Psoas muscle (tissue), 8 donors: ENCODE measurements around the gene TRDN. TPM values are rescaled to one million over a fixed set of nuclear protein-coding genes. Genes with fewer than 3 reads are reported as not detected.

ENCODE experiments used
- ATAC-seq, 4 donors: fragments of 200-7000 bp; cut with Tn5 transposase; one replicate each; pipeline ENCODE4 v1.9.1; 2020; ENCODE audit warnings: moderate library complexity in 3 of 4, mild to moderate bottlenecking in 2 of 4
- DNase-seq, 2 donors: peaks; one replicate each; pipeline ENCODE4 v3.0.0-alpha.2; 2020
- H3K27ac ChIP-seq: fragments of 200-600 bp; one replicate; pipeline ENCODE4 v1.8.0; 2022
- H3K27me3 ChIP-seq, 3 donors: fragments of 200-600 bp in 1 of 3; one replicate each; pipeline versions ENCODE4 v1.6.1 to v1.8.0; 2013 to 2022; ENCODE audit warnings: low read length in 2 of 3, mild to moderate bottlenecking in 2 of 3, moderate library complexity in 1 of 3; ENCODE audit not compliant: insufficient read depth in 3 of 3
- H3K36me3 ChIP-seq, 2 donors: fragments of 200-600 bp in 1 of 2; one replicate each; pipeline versions ENCODE4 v1.6.1 to v1.8.0; 2013 to 2022; ENCODE audit warnings: low read depth in 1 of 2, mild to moderate bottlenecking in 1 of 2, moderate library complexity in 1 of 2; ENCODE audit not compliant: insufficient read depth in 1 of 2
- H3K4me1 ChIP-seq: fragments of 200-600 bp; one replicate; pipeline ENCODE4 v1.8.0; 2022
- H3K4me3 ChIP-seq: fragments of 200-600 bp; one replicate; pipeline ENCODE4 v1.8.0; 2022; ENCODE audit warnings: mild to moderate bottlenecking
- H3K9me3 ChIP-seq: fragments of 200-600 bp; one replicate; pipeline ENCODE4 v1.8.0; 2022
- WGBS, 3 donors: extraction: QIAGEN DNeasy Blood & Tissue Kit; methylation state at CpG; one replicate each; pipeline versions ENCODE4 v1.1.6 to v1.1.7; 2013; 5-methylcytosine and 5-hydroxymethylcytosine counted together
- intact Hi-C, 2 donors: fragments of 100-400 bp; cut with DNase I; formaldehyde crosslinking; loops; one replicate each; pipeline versions ENCODE4 v1.11.0 to v1.14.2; 2022
- polyA plus RNA-seq, 3 donors: library from polyadenylated mRNA; stranded (reverse); fragments of 200-250 nt; gene quantifications; one replicate each; pipeline ENCODE4 v1.2.3, GENCODE V29; 2013
- total RNA-seq, 4 donors: library from RNA; stranded (reverse); fragmentation: NEBNext Ultra II Directional in 2 of 4; extraction: Animal tissue kit (Norgen Biotek cat#: 25700) in 2 of 4; gene quantifications; one replicate each; pipeline versions ENCODE4 v1.2.1 to v1.2.4, GENCODE V29; 2021 to 2023
- TF ChIP-seq, protein P1 (sequence below): fragments of 200-600 bp; IDR thresholded peaks from one replicate; pipeline ENCODE4 v1.8.0; 2022; ENCODE audit warnings: antibody characterized with exemption
- donor health status: healthy with polysubstance abuse.
- donor health status: DM: no; HTN: no; CAD: no; lungs with moderate emphysema.
- donor health status: Bipolar disorder and iron deficiency.
- donor health status: healthy.
- donor health status: DM: yes; HTN: yes; CAD: no.
- donor health status: DM: no; HTN: no; CAD: no.
- donor health status: DM: no; HTN: no; CAD: no.
- donor health status: DM: yes; HTN: yes; CAD: no.

The TRDN gene
- total and polyA plus RNA-seq, 7 donors, result 79.7 to 1,361 (median 399) TPM

DNA sequence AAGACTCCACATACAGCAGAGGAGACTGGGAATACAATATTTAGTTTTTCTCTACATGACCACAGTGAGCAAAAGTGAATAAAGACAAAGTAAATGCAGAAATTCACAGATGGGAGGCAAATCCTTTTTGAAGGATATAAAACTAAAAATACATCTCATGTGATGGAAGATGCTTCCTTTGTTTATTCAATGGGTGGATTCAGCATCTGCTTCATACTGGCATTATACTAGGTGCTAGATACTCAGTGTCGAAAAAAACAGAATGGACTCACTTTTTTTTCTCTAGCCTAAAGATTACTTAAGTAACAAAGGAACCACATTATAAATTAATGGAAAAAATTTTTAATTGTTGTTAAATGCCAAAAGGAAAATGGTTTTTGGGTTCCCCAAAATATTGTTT is 216.2 kb downstream of the TRDN start:
- Histone ChIP-seq H3K27ac (peak overlapping the region; percentile 56), H3K27me3 (no peaks in the 10 kb centered on the region), H3K4me1 (peaks cover 86% of the 10 kb centered on the region), H3K36me3 (peaks cover 0 to 19% of the 10 kb centered on the region in 2 donors), H3K9me3 (no peaks in the 10 kb centered on the region), H3K4me3 (no peak overlapping the region)
- TF ChIP-seq, protein P1, sequence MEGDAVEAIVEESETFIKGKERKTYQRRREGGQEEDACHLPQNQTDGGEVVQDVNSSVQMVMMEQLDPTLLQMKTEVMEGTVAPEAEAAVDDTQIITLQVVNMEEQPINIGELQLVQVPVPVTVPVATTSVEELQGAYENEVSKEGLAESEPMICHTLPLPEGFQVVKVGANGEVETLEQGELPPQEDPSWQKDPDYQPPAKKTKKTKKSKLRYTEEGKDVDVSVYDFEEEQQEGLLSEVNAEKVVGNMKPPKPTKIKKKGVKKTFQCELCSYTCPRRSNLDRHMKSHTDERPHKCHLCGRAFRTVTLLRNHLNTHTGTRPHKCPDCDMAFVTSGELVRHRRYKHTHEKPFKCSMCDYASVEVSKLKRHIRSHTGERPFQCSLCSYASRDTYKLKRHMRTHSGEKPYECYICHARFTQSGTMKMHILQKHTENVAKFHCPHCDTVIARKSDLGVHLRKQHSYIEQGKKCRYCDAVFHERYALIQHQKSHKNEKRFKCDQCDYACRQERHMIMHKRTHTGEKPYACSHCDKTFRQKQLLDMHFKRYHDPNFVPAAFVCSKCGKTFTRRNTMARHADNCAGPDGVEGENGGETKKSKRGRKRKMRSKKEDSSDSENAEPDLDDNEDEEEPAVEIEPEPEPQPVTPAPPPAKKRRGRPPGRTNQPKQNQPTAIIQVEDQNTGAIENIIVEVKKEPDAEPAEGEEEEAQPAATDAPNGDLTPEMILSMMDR, result no peak
- no peak for ATAC-seq
- no peak for DNase-seq
- 66 to 81% (median 67%) methylated on average over 1 of the region's 1 CpG for WGBS, 3 donors
- intact Hi-C loops, result no loop called here

DNA sequence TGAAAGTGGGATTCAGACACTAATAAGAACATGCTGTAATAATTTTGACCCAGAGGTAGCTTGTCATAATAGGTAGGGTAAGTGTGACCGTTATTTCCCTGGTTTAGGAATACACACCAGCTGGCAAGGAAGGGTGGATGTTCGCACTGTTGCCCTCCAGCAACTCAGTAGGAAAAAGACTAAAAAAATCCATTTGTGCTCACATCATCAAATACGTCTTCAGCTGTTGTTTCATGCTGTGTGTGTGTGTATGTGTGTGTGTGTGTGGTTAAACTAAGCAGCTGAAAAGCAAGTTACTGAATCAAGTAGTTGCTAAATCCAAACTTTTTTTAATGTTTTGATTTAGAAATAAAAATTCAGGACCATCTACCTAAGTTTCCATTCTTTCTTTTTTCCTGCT is 218.7 kb downstream of the TRDN start:
- 21 to 40% (median 32%) methylated on average over 3 of the region's 3 CpGs for WGBS, 3 donors
- Histone ChIP-seq H3K27me3 (no peaks in the 10 kb centered on the region), H3K9me3 (no peaks in the 10 kb centered on the region), H3K4me1 (peaks cover 86% of the 10 kb centered on the region), H3K36me3 (peaks cover 0 to 23% of the 10 kb centered on the region in 2 donors), H3K4me3 (no peak overlapping the region), H3K27ac (peak overlapping the region; percentile 56)
- ATAC-seq (peak in 2 of 4 donors; percentile 17 to 18), DNase-seq (no peak)
- intact Hi-C loops, result loop anchor here (5.0 kb wide), 1 partner anchor 299 kb away; no protein-coding TSS in a partner anchor
- TF ChIP-seq, protein P1, result no peak

DNA sequence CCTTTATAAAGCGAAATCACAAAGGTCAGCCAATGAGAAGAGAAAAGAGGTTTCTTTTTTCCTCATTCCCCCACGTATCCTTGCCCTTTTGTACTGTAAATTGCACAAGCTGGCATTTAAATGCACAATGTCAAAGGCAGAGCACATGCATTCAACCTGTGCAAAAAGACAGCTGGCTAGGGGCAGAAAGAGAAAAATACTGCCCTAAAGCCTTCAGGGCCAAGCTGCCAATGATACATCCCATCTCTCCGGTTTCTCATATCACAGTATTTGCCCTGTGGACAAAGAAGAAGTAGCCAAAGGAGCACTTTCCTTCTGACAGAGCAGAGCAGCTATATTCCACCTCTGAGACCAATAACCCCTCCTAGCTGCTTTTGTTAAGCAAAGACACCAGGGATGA is 219.2 kb downstream of the TRDN start:
- WGBS, 3 donors, result 39 to 63% (median 44%) methylated on average over 3 of the region's 3 CpGs
- H3K4me1 ChIP-seq, result peaks cover 83% of the 10 kb centered on the region
- peak in 2 of 4 donors; percentile 16 to 21 for ATAC-seq
- DNase-seq, result no peak
- H3K27ac ChIP-seq, result peak overlapping the region; percentile 56
- no peaks in the 10 kb centered on the region for H3K27me3 ChIP-seq
- H3K4me3 ChIP-seq, result no peak overlapping the region
- H3K36me3 ChIP-seq, result peaks cover 0 to 23% of the 10 kb centered on the region in 2 donors
- H3K9me3 ChIP-seq, result no peaks in the 10 kb centered on the region
- intact Hi-C loops, result loop anchor here (5.0 kb wide), 1 partner anchor 300 kb away; no protein-coding TSS in a partner anchor
- TF ChIP-seq, protein P1, result no peak

DNA sequence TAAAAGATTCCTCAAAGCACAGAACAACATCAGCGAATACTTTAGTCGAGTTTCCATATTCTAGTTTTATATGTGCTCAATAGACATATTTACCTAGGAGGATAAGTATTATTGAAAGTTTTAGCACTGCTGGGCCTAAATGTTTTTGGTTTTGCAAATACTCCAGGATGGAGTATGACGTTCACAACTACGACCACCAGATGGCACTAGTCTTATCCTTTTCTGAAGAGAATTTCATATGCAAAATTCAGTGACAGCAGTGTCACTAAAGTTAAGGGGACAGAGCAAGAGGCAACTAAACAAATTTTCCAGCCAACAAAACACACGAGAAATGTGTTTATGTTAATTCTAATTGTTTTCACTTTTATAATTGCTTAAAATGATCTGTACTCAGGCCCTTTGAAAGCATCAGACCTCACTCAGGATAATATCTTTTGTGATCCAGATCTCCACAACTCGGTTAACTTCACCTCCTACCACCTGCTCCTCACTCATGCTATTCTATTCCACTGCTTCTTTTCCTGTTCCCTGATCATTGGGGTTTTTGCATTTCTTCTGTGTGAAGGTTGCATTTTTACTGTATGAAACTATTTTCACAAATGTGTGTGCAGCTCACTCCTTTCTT is 220.8 kb downstream of the TRDN start:
- H3K27me3 ChIP-seq, result no peaks in the 10 kb centered on the region
- no peak for DNase-seq
- peaks cover 74% of the 10 kb centered on the region for H3K4me1 ChIP-seq
- intact Hi-C loops, result loop anchor here (5.0 kb wide), 1 partner anchor 301 kb away; no protein-coding TSS in a partner anchor
- WGBS, 3 donors, result 11 to 21% (median 12%) methylated on average over 6 of the region's 6 CpGs
- TF ChIP-seq, protein P1, result peak; percentile 66
- H3K36me3 ChIP-seq, result peaks cover 0 to 25% of the 10 kb centered on the region in 2 donors
- H3K4me3 ChIP-seq, result no peak overlapping the region
- H3K9me3 ChIP-seq, result no peaks in the 10 kb centered on the region
- peak; percentile 46 to 80 (median 72) for ATAC-seq
- H3K27ac ChIP-seq, result peak overlapping the region; percentile 13
